HG03025 (cell line): Measurements from ENCODE around the gene CEP55.
"Not testable (repeated sequence)": the region's sequence is repeated elsewhere in the genome, so short reads cannot be mapped to it uniquely, and the experiment has no call there.

Experiments
- ATAC-seq: cut with Tn5 transposase; IDR thresholded peaks from one replicate; pipeline ENCODE4 v1.9.1; 2021; ENCODE audit warnings: mild to moderate bottlenecking, moderate library complexity; ENCODE audit not compliant: unreplicated experiment, low FRiP score

Gene CEP55

DNA sequence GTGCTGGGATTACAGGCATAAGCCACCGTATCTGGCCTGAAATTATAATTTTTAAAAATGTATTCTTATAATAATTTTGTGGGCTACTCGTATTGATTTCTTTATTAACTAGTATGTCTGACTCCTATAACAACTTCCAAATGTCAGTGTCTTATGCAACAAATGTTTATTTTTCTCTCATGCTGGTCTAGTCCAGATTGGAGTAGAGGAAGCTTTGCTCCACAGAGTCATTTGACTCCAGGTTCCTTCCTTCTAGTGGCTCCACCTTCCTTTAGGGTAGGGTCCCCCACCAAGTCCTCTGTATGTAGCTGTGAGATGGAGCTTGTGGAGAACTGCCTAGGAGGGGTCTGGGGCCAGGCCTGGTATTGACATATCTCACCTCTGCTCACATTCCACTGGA is 8.7 kb downstream of the CEP55 start:
- no peak for ATAC-seq

DNA sequence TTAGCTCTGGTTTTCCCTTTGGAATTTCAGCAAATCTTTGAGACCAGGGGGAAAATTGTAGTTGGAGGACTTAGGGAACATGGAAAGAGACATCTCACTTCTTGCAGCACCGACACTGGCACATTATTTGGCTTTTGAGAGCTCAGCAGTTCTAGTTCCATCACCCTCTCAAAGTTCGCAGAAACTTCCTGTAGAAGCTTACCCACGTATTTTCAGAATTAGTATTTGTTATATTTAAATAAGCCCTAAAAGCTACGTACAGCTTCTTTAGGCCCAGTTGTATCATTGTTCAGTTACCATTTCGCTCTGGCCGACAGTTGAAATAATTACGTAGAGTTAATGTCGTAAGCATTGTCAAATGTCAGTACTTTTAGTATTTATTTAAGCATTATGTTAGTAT is 13.4 kb downstream of the CEP55 start:
- no peak for ATAC-seq

DNA sequence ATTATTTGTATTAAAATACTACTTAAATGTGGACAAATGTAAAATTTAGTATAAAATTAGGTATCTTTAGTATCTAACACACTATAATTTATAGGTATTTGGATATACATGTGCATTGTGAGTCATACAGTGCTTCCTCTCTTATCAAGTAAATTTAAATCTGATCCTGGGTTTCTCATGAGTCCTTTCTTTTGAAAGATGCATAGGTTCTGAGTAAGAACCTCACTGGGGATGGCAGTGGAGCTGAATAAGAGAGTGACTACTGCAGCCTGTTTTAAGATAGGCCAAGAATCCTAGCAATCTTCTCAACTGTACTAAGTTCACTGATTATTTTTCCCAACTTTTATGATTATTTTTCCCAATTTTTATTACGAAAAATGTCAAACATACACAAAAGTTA is 16.2 kb downstream of the CEP55 start:
- ATAC-seq = no peak

DNA sequence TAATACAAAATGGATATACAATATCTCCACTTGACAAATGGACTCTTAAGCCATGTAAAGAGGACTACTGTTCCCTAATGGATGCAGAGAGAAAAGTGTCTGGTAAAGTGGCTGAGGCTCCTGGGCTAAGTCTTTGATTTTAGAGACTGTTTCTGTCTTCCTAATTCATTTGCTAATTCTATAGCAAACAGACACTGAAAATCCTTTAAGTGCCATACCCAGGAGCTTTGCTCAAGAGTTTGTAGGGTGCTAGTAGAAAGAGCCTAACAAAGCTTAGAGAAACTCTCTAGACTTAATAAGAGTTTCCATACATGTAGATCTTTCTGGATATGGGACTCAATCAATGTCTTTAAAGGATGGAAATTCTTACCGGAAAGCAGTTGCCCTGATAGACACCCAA is 16.7 kb downstream of the CEP55 start:
- ATAC-seq = no peak

DNA sequence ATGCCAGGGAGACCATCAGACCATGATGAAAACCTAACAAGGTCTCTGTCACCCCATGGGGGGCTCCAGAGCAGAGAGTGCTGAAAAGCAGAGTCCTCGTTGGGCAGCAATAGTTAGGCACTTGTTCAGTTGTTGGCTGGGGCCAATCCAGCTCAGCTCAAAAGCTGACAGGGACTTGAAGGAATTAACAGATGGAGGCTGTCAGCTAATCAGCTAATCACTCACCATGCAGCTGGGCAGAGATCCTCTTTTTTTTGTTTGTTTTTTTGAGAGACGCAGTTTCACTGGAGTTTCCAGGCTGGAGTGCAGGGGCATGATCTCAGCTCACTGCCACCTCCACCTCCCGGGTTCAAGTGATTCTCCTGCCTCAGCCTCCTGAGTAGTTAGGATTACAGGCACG is 18.1 kb downstream of the CEP55 start:
- no peak for ATAC-seq

DNA sequence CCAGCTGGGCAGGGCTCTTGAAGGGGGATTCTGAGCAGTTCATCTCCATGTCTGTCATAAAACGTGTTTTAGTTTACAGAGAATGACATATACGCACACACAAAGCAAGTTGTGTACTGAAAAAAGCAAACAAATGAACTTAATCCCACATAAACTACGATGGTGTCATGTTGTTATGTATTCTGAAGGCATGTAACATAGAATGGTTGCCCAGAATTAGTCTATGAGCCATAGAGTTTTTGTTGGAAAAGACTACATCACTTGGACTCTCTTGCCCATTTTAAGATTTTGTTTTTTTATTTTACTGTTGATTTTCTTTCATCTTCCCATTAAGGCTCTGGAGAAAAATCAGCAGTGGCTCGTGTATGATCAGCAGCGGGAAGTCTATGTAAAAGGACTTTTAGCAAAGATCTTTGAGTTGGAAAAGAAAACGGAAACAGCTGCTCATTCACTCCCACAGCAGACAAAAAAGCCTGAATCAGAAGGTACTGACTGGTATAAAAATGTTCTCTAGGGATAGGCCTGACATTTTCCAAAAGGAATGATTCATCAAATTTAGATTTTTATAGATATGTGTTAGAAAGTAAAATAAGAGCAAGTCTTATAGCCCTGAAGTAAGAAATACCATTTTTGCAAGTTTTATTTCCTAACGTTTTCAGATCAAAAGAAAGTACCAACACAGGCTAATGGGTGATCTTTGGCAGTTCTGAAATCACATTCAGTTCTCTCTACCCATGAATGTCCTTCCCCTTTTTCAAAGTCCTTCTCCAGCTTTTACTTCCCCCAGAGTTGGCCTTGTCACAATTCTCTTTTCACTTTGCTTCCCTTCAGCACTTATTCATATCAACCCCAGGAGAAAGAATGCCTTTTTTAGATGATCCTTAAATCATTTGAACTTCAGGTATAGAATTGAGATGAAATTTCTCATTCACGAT is 18.9 kb downstream of the CEP55 start:
- no peak for ATAC-seq

DNA sequence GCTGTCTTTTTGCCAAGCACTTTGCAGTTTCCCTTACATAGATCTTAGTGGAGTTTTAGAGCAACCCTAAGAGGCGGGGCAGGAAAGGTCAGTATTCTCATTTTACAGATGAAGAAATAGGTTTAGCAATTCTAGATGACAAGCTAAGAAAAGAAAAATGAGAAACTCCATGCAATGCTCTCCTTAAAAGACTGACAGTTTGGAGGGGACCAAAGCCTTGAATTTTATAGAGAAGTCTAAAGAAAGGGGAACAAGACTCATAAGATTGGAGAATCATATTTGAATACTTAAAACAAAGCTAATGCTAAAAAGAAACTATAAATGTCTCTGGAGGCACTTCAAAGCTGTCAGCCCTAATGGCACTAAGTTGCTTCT is 19.6 kb downstream of the CEP55 start:
- no peak for ATAC-seq

DNA sequence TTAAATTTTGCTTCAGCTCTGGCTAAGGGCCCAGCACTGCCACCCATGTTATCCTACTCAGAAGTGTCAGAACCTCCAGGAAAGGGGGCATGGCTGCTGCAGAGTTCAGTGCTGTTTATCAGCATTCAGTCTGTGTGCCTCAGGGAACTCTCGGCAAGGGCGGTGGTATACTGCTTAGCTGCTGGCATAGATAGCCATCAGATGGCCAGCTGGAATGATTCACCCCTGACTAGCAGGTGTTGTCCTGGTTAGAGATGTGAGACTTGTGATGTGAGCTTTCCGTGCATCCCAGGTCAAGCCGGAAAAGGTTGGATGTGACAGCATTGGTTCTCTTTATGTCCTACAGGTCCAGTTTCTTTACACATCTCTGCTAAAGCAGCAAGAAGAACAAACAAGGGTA is 22.1 kb downstream of the CEP55 start:
- ATAC-seq = no peak

DNA sequence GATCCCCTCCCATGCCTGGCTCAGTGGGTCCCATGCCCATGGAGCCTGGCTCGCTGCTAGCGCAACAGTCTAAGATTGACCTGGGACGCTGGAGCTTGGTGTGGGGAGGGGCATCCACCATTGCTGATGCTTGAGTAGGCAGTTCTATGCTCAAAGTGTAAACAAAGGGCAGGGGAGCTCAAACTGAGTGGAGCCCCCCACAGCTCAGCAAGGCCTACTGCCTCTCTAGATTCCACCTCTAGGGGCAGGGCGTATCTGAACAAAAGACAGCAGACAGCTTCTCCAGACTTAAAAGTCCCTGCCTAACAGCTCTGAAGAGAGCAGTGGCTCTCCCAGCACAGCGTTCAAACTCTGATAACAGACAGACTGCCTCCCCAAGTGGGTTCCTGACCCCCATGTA is 38.9 kb downstream of the CEP55 start:
- no peak for ATAC-seq

DNA sequence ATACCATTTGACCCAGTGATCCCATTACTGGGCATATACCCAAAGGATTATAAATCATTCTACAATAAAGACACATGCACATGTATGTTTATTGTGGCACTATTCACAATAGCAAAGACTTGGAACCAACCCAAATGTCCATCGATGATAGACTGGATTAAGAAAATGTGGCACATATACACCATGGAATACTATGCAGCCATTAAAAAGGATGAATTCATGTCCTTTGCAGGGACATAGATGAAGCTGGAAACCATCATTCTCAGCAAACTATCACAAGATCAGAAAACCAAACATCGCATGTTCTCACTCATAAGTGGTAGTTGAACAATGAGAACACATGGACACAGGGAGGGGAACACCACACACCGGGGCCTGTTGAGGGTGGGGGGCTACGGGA is 44.5 kb downstream of the CEP55 start:
- ATAC-seq = not testable (repeated sequence)

DNA sequence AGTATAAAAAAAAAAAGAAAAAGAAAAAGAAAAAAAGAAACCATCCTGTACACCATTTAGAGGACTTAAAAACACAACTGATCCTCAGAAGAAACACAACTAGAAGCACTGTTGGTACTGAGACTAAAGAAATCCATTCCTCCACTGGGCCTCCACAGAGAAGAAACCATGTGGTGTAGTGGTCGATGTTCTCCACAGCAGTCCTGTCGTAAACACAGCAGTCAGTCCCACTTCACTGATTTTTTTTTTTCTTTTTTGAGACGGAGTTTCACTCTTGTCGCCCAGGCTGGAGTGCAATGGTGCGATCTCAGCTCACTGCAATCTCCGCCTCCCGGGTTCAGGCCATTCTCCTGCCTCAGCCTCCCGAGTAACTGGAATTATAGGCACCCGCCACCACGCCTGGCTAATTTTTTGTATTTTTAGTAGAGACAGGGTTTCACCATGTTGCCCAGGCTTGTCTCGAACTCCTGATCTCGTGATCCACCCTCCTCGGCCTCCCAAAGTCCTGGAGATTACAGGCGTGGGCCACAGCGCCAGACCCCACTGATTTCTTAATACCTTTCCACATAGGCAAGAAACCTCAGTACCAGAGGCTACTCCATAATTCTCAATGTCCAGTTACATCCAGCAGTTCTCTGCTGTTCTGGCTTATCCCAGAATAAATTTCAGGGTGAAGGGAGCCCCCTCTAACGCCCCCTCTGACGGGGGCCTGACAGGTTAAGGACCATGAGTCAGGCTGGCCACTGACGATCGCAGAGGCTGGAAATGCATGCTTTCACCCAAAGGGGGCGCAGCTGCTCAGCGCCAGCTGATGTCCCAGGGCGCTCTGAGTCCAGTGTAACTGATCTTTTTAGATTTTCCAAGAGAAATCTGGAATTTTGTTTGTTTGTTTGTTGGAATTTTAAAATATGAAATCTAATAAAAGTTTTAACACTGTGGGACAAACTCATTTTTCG is 45.3 kb downstream of the CEP55 start:
- no peak for ATAC-seq

DNA sequence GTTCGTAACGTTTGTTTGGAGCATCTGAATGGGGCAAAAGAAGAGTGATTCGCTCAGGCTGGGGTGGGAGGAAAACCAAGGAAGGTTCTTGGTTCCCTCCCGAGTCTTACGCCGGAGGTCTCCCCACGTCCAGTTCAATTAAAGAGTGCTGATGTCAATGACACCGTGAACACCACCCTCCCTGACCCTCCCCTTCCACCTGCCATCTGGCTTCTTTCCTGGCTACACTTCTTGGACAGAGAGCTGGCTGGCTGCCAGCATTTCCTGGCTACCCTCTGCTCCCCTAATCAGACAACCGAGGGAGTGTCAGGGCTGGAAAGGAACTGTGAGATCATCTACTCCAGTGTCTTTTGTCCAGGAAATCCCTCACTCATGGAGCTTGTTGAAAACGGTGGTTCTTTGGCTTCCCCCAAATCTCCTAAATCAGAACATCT is 46.0 kb downstream of the CEP55 start:
- no peak for ATAC-seq

DNA sequence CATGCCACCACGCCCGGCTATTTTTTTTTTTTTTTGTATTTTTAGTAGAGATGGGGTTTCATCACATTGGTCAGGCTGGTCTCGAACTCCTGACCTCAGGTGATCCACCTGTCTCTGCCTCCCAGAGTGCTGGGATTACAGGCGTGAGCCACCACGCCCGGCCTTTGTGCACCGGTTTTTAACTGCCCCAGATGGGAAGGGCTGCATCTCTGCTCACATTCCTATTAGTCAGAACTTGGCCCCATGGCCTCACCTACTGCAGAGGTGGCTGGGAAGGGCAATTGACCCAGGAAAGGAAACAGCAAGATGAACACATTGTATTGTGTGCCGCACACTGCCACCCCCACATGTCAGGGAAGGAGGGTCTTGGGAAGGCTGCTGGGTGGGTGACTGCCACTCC is 50.6 kb downstream of the CEP55 start:
- not testable (repeated sequence) for ATAC-seq

DNA sequence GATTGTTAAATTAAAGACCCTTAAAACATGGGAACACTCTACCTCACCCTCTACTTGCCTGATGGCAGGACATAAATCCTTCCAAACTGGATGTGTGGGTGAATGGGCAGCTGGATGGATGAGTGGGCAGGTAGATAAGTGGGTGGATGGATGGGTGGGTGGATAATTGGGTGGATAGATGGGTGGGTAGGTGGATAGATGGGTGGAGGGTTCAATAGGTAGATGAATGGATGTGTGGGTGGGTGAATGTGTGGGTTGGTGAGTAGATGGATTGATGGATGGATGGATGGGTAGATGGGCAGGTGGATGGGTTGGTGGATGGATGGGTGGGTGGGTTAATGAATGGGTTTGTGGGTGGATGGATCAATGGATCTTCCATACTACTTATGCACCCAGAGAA is 51.1 kb downstream of the CEP55 start:
- no peak for ATAC-seq

DNA sequence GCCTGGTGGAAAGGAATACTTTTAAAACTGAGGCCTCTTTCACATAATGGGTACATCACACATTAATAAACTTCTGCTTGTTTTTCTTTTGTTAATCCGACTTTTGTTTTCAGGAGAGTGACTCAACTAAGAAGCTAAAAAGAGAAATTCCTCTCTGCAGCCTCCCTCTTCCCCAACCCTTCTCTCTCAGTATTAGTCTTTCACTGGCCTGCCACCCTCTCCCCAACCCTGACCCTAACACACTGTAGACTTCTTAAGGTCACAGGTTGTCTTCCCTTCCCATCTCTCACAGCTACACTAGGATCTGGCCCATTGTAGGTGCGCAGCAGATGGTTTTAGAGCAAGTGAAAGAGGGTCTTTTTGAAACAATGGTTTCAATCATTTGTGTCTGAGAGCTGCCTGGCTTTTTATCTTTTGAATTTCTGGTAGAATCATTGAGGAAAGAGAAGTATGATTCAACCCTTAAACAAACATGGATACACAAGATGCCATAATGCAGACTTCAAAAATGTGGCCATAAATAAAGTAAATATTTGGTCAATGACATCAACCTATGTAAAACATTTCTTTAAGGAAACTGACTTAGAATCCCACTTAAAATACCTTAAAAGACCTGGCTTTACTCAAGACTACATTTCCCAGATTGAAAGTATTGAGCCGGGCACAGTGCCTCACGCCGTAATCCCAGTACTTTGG is 52.1 kb downstream of the CEP55 start:
- ATAC-seq = no peak

DNA sequence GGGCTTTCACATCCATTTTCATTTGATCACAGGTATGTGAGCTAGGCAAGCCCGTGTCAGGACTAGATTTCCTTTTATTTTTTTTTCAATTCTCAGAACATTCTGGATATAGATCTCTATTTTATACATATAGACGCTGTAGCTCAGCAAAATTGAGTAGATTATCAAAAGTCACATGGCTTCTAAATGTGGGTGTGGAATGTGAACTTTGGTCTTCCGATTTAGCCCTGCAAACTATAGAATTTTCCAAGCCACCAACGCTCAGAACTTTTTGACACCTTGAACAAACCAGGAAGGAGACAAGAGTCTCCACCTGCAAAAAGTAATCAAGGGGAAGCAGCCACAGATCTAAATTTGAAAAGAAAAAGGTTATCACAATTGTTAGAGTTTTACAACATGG is 54.2 kb downstream of the CEP55 start:
- no peak for ATAC-seq

DNA sequence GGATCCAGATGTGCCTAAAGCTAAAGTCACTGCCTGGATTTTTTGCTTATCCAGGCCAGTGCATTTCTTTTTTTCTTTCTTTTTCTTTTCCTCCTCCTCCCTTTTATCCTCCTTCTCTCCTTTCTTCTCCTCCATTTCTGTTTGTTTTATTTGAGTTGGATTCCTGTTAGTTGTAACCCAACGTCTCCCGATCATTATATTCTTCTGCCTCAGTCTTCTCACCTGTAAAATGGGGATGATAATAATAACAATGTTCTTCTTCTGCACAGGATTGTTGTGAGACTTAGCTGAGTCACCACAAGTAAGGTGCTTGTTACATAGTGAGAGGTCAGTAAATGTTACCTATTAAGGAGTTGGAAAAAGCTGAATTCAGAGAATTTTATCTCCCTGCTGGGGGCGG is 56.4 kb downstream of the CEP55 start:
- no peak for ATAC-seq

DNA sequence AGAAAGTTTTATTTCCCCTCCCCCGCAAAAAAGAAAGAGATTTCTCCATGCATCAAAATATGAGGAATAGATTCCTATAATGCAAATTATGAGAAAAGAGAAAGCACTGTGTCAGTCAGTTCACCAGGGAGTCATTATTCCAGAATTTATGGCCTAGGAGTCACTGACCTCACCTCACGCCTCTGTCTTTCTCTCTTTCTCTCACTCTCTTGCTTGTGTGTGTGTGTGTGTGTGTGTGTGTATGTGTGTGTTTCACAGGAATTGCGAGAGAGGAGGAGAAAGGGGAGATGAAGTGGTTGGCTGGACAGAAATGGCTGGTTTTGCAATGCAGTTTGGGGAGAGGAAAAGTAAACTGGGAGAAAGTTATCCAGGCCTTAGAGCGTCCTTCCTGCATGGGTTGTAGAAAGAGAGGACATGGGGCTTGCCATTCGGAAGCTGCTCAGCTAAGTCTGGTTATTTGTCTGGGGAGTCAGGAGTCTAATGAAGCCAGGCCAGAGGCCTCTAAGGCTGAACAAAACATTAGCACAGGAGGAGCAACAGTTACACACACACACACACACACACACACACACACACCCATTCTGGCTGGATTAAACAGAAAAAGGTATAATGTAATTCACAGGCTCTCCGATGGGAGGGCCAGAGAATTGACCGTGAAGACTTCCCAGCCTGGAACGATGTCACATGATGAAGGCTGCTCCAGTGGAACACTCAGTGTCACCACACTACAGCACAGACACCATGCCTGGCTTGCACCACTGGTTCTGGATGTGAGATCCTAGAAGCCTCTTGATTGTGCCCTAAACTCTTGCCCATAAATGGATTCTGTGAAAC is 57.3 kb downstream of the CEP55 start:
- ATAC-seq = no peak

DNA sequence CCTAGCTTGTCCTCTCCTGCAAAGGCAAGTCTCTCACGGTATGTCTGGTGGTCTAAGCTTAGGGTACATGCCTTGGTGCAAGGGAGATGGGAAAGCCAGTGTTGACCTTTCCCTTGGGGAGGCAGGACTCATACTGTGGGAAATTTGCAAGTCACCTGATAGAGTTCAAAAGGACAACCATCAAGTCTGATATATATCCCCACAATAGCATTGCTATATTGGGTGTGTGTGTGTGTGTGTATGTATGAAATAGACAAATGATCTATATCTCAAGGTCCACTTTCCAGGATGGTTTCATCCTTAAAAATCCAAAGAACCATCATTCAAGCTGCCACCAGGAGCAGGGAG is 57.9 kb downstream of the CEP55 start:
- no peak for ATAC-seq
